HG03095 (cell line): ENCODE measurements around the gene SH2D7.

ENCODE experiments used
- ATAC-seq: cut with Tn5 transposase; IDR thresholded peaks from one replicate; pipeline ENCODE4 v1.9.1; 2021; ENCODE audit warnings: moderate library complexity; ENCODE audit not compliant: unreplicated experiment

SH2D7 gene

DNA sequence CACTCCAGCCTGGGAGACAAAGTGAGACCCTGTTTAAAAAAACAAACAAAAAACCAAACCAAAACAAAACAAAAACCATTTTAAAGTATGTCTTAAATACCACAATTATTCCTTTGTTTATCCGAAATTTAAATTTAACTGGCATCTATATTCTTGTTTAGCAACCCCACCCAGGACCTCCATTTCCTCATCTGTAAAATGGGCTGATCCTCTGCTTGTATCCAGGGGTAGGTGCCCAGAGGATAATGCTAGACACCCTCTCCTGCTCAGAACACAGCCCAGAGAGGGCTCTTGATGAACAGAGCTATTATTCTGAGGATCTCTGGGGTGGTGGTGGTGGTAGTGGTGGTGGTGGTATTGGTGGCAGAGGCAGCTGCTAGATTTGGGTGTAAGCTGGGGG is 9.8 kb downstream of the SH2D7 start:
- ATAC-seq = no peak

DNA sequence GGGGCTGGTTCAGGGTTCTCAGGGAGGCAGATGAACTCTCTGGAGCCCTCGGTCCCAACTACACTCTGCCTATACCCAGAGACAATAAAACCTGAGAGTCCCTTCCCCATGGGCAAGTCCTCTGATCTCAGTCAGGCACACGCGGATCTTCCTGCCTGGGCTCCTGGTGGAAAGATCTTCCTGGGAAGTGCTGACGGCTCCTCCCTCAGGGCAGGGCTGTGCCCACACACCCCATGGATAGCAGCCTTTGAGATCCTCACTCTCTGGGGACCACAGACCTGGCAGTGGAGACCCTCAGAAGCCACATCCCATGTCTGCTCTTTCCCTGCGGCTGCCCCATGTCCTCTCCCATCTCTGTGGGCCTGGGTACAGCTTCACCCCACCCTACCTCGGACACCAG is 10.4 kb downstream of the SH2D7 start:
- ATAC-seq = no peak

- ATAC-seq = peak; percentile 85
These were observed 11.2 kb downstream of the SH2D7 start for GRCh38 chr15:78103406-78104118.

GRCh38 chr15:78104119-78104479 is 11.7 kb downstream of the SH2D7 start:
- peak; percentile 18 for ATAC-seq

- no peak for ATAC-seq
These were observed 12.5 kb downstream of the SH2D7 start for GRCh38 chr15:78104566-78105475.

DNA sequence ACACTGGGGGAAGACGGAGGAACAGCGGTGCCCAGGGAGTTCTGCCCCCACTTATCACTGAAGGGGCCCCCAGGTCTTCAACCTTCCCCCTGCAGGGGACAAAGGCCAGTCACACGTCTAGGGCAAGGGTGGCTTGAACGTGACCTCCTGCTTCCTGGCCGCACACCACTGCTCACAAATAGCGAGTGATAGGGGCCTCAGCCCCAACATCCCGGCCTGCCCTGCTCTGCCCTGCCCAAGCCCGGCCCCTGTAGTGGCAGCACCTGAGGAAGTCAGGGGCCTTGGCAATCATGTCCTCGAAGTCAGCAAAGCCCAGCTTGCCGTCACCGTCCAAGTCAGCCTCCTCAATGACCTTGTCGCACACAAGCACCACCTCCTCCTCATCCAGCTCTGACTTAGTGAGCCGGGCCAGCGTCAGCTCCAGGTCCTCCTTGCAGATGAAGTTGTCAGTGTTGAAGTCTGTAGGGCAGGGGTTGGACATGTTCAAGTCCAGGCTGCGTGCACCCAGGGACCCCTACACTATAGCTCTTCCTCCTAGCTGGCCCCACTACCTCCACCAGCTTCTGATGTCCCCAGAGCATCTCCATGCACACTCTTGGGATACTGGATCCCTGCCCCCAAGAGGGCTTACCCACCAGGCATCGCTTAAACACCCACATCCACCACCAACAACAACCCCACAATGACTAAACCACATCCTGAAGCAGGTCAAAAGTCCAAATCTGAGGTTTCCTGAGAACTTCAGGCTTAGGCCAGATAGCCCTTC is 13.3 kb downstream of the SH2D7 start:
- ATAC-seq = no peak

- no peak for ATAC-seq
These were observed 15.1 kb downstream of the SH2D7 start for GRCh38 chr15:78107471-78107870.

DNA sequence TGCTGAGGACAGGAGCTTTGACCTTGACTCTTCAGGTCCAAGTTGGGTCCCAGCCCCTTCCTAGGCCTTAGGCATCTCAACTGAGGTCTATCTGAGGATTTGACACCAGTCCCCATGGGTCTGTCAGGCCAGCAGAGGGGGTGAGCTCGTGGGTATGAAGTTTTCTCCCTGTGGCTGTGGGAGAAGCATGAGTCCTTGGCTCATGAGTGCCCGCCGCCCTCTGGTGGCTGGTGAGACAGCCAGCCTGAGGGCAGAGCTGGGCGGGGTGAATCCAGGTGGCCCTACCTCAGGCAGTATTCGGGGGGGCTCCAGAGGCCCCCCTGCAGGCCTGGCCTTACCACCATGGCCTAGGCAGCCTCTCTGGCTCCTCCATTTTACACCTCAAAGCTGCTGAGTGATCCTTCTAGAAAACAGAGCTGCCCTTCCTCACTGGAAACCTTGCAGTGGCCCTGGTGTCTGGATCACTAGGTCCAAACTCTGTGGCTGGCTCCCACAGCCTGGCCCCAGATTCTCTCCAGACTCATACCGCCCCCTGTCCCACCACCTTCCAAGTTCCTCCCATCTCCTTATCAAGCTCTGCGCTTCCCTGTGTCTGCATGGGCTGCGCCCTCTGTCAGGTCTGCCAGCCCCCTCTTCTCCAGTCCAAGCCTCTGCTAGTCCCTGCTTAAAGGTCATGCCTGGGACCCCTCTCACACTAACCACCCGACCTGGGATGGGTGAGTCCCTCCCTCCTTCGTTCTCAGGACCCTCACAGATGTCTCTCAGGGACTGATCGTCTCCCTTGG is 16.1 kb downstream of the SH2D7 start:
- ATAC-seq = no peak

DNA sequence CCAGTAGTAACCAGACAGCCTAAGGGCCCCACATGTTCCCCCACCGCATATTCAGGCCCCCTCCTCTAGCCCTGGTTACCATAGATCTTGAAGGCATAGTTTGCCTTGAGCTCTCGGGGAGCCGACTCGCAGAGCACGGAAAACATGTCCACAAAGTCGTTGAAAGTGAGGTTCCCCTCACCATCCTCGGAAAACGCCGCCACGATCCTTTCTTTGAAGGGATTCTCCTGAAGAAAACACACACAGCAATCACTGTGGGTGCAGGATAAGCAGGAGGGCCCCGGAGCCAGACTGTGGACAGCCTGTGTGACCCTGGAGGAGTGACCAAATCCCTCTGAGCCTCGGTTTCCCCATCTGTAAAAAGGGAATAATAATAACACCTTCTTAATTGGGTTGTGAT is 16.8 kb downstream of the SH2D7 start:
- no peak for ATAC-seq

DNA sequence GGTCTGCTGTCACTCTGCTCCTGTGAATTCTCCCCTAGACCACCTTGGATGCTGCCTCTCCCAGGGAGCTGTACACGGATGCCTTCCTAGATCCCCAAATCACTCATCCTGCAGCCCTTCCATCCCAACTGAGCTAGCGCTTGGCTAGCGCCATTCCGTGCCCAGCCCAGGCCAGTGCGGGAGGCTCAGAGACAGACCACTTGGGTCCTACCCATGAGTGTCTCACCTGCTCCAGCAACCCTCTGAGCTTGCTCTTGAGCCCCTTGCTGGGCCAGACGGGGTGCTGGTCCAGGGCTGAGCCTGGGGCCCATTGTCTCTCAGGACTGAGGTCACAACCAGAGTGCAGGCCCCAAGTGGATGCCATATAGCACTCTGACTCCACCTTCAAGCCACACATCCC is 17.7 kb downstream of the SH2D7 start:
- no peak for ATAC-seq

GRCh38 chr15:78110916-78111475 is 18.6 kb downstream of the SH2D7 start:
- no peak for ATAC-seq

- ATAC-seq = no peak
These were observed 19.4 kb downstream of the SH2D7 start for GRCh38 chr15:78111788-78112187.

- ATAC-seq = no peak
These were observed 20.2 kb downstream of the SH2D7 start for GRCh38 chr15:78112551-78112950.

DNA sequence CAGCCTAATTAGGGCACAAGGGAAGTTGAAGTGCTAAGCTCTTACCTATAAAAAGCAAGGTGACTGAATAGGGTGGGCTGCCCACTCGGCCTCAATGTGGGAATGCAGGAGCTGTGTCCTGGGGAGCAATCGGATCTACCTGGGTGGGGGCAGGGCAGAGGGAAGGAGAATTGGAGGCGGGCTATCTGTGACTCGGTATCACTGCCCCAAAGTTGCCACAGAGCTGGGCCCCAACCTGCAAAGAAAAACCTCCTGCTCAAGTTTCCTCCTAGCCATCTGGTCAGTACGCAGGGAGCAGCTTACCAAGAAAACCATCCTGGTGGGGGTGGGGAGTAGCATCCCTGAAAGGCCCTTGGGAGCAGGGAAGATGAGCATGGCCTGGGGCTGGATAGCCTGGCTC is 28.2 kb downstream of the SH2D7 start:
- no peak for ATAC-seq

DNA sequence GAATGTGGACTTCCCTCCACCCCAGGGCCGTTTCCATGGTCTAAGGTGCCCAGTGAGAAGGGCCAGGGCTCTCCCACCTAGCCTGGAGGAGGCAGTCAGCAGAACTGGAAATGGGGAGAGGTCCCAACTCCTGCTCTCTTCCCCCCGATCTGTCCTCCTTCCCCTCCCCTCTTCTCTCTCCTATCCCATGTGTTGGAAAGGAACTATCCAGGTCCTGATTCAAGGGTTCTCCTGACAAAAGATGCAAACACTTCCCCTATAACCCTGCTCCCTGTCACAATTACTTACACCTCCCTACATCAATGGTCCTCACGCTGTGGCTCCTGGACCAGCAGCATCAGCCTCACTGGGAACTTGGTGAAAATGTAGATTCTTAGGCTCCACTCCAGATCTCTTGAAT is 32.9 kb downstream of the SH2D7 start:
- ATAC-seq = no peak

GRCh38 chr15:78127882-78128281 is 35.5 kb downstream of the SH2D7 start:
- ATAC-seq = no peak

- ATAC-seq = no peak
These were observed 36.9 kb downstream of the SH2D7 start for GRCh38 chr15:78129077-78129750.

GRCh38 chr15:78129751-78130287 is 37.5 kb downstream of the SH2D7 start:
- no peak for ATAC-seq

DNA sequence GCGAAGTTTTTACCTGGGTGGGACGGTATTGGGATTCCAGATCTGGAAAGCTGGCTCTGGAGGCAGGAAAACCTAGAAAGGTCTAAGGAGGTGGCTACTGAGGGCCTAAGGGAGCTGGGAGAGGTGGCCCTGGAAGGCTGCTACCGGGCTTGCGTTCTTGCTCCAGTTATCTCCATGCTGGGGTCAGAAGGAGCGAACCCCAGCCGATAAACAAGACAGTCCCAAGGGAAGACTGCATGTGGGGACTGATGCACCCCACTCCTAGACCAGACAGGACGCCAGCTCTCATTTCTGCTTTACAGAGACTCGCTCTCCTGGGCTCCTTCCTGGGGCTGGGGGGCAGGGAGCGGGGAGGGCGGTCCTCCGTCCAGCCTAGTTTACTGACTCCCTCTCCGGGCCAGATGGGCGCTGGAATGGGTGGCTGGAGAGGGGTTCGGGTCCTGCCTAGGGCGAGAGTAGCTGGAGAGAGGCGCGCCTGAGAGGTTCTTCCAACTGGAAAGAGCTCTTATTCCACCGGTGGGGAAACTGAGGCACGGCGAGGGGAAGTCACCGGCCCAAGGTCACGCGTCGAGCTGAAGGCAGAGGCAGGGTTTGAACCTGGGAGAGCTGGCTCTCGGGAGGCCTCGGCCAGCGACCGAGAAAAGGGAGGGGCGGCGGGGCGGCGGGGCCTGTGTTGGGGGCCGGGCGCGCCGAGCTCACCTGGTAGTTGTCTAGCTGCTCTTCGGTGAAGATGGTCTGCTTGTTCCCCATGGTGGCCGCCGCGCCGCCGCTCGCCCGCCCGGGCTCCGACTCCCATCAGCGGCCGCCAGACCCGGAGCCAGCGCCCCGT is 38.3 kb downstream of the SH2D7 start:
- peak; percentile 20 for ATAC-seq
